Common myeloid progenitor, CD34-positive (primary cell): ENCODE data around the gene HMGA1. TPM values are rescaled to one million over a fixed set of nuclear protein-coding genes. Genes with fewer than 3 reads are reported as not detected.
A peak's percentile ranks its signal among the peaks of the same experiment; 100 is the strongest.

ENCODE experiments used
- CTCF ChIA-PET: fragments of 350-600 bp; sonication (Branson Sonifier 250); formaldehyde crosslinking; loops from one replicate; lab custom pipeline; 2021; ENCODE audit warnings: antibody characterized with exemption; lab: Charles Lee
- POLR2A ChIA-PET: fragments of 350-600 bp; sonication (Branson Sonifier 250); formaldehyde crosslinking; loops from one replicate; lab custom pipeline; 2021; ENCODE audit warnings: antibody characterized with exemption; lab: Charles Lee
- DNase-seq, 3 donors: peaks; one replicate each; pipeline versions ENCODE4 v3.0.0 to v3.0.0-alpha.2; 2013
- H3K27ac ChIP-seq, 2 experiments: 1 replicate in 1 of 2; 2 replicates in 1 of 2; pipeline ENCODE4 v1.7.0; 2013; ENCODE audit warnings: inconsistent platforms in 2 of 2, low read length in 2 of 2, mild to moderate bottlenecking in 2 of 2, low read depth in 1 of 2, moderate library complexity in 1 of 2; ENCODE audit not compliant: severe bottlenecking in 2 of 2, insufficient read depth in 1 of 2, poor library complexity in 1 of 2
- H3K27me3 ChIP-seq, 5 experiments: replicated peaks in 2 of 5; 1 replicate in 3 of 5; 2 replicates in 2 of 5; pipeline versions ENCODE4 v1.6.1 to v1.7.0; 2013; ENCODE audit warnings: low read length in 4 of 5, mild to moderate bottlenecking in 2 of 5, moderate library complexity in 2 of 5, inconsistent platforms in 1 of 5; ENCODE audit not compliant: insufficient read depth in 5 of 5, control insufficient read depth in 4 of 5
- H3K36me3 ChIP-seq, 4 experiments: 1 replicate in 2 of 4; 2 replicates in 2 of 4; pipeline versions ENCODE4 v1.6.1 to v1.7.0; 2013; ENCODE audit warnings: low read length in 3 of 4, control low read depth in 1 of 4, mild to moderate bottlenecking in 1 of 4; ENCODE audit not compliant: control insufficient read depth in 4 of 4, insufficient read depth in 4 of 4
- H3K4me1 ChIP-seq, 4 experiments: 1 replicate in 3 of 4; 2 replicates in 1 of 4; pipeline versions ENCODE4 v1.6.1 to v1.7.1; 2013; ENCODE audit warnings: low read length in 3 of 4, mild to moderate bottlenecking in 3 of 4, control low read depth in 1 of 4, inconsistent platforms in 1 of 4, moderate library complexity in 1 of 4; ENCODE audit not compliant: control insufficient read depth in 4 of 4, insufficient read depth in 4 of 4; ENCODE audit errors: control extremely low read depth in 1 of 4
- H3K4me3 ChIP-seq, 7 experiments: 1 replicate in 4 of 7; 2 replicates in 3 of 7; pipeline versions ENCODE4 v1.5.1 to v1.7.0; 2013; ENCODE audit warnings: mild to moderate bottlenecking in 7 of 7, low read length in 6 of 7, moderate library complexity in 6 of 7, inconsistent platforms in 2 of 7, low read depth in 2 of 7, control low read depth in 1 of 7; ENCODE audit not compliant: insufficient read depth in 4 of 7, control insufficient read depth in 1 of 7; ENCODE audit errors: extremely low read depth in 1 of 7
- H3K9me3 ChIP-seq, 5 experiments: 1 replicate in 4 of 5; 2 replicates in 1 of 5; pipeline versions ENCODE4 v1.6.1 to v1.7.1; 2013; ENCODE audit warnings: low read length in 4 of 5, mild to moderate bottlenecking in 2 of 5, inconsistent platforms in 1 of 5, low read depth in 1 of 5, moderate library complexity in 1 of 5; ENCODE audit not compliant: control insufficient read depth in 4 of 5, insufficient read depth in 2 of 5; ENCODE audit errors: control extremely low read depth in 1 of 5
- WGBS: methylation state at CpG from one replicate; pipeline ENCODE4 v1.1.5; 2013; ENCODE audit not compliant: insufficient coverage; 5-methylcytosine and 5-hydroxymethylcytosine counted together
- polyA plus RNA-seq: library from polyadenylated mRNA; unstranded; fragments of 120-200 nt; gene quantifications from one replicate; pipeline ENCODE4 v1.2.1, GENCODE V29; 2013

The HMGA1 gene, protein sequence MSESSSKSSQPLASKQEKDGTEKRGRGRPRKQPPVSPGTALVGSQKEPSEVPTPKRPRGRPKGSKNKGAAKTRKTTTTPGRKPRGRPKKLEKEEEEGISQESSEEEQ
- 396 TPM for polyA plus RNA-seq

DNA sequence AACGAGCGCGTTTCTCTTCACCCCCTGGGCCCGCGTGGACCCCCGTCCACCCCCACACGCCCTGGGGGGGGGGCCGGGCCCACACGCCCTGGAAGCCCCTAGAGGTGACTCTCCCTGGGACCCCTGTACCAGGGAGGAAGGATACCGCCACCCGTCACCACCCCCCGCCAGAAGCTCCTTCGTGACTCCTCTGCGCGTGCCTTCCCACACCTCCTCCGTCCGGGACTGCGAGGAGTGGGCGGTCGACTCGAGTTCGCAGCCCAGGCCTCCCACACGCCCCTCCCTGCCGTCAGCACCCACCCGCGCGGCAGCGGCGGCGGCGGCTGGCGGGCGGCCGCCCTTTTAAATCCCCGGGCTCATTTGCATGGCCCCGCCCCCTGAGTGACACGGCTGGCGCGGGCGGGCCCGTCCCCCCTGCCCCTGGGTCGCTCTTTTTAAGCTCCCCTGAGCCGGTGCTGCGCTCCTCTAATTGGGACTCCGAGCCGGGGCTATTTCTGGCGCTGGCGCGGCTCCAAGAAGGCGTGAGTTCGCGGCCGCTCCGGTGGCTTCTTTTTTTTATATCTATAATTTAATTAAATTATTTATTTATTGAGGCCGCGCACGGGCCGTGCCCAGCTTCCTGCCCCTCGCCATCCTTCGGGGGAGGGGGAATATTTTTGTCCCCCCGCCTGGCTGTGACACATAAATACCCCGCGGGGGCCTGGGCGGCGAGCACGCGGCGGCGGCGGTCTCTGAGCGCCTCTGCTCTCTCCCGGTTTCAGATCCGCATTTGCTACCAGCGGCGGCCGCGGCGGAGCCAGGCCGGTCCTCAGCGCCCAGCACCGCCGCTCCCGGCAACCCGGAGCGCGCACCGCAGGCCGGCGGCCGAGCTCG is at the start of gene HMGA1:
HMGA1 (plus strand) TSS at position 431 of the 873 bp plus-strand sequence. CDS start 3,908 bp downstream, outside the sequence.
- WGBS, result under 1% methylated on average over 64 of the region's 91 CpGs

DNA sequence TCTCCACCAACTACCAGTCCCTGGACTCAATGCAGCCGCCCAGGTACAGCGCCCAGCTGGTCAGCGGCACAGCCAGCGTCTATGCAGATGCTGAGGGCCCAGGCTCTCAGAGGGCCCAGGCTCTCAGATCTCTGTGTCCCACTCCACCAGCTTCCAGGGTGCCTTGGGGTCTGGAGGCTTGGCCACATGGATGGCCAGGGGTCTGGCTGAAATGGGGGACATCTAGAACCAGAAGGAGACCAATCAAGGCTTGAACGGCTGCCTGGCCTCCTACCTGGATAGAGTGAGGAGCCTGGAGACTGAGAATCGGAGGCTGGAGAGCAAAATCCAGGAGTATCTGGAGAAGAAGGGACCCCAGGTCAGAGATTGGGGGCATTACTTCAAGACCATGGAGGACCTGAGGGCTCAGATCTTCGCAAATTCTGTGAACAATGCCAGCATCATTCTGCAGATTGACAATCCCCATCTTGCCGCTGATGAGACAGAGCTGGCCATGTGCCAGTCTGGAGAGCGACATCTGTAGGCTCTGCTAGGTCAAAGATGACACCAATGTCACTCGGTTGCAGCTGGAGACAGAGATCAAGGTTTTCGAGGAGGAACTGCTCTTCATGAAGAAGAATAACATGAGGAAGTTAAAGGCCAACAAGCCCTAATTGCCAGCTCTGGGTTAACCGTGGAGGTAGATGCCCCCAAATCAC is 46.7 kb upstream of the HMGA1 start:
- peak; percentile 12 to 64 (median 33) for DNase-seq
- Histone ChIP-seq H3K27ac (no peak overlapping the region), H3K4me1 (no peaks in the 10 kb centered on the region), H3K36me3 (no peaks in the 10 kb centered on the region), H3K4me3 (no peak overlapping the region), H3K27me3 (no peaks in the 10 kb centered on the region), H3K9me3 (no peaks in the 10 kb centered on the region)
- ChIA-PET POLR2A (no interaction called here), CTCF (interaction anchor here (1.1 to 1.7 kb wide), 3 partner anchors 7 to 225 kb away, joined by 3 to 6 read pairs (median 5); no protein-coding TSS in a partner anchor)
- WGBS, result 91% methylated on average over 11 of the region's 12 CpGs

More for the DNA sequence above, at the start of gene HMGA1:
- peaks cover 2 to 46% (median 36%) of the 10 kb centered on the region in 4 experiments for H3K4me1 ChIP-seq
- POLR2A ChIA-PET, result interaction anchor here (0.9 to 1.5 kb wide), 7 partner anchors 10 to 190 kb away, joined by 3 to 17 read pairs (median 8); partner anchors contain the start of gene SMIM29
- H3K27me3 ChIP-seq, result no peaks in the 10 kb centered on the region
- DNase-seq, result peak; percentile 91 to 97 (median 95)
- H3K9me3 ChIP-seq, result no peaks in the 10 kb centered on the region
- H3K27ac ChIP-seq, result peak within 1 kb of the TSS; percentile 58 to 87
- H3K4me3 ChIP-seq, result peak within 1 kb of the TSS; percentile 61 to 87 (median 79)
- peaks cover 0 to 23% (median 16%) of the 10 kb centered on the region in 4 experiments for H3K36me3 ChIP-seq
- CTCF ChIA-PET, result interaction anchor here (1.3 to 1.7 kb wide), 2 partner anchors 13 to 178 kb away, joined by 5 to 6 read pairs; no protein-coding TSS in a partner anchor

DNA sequence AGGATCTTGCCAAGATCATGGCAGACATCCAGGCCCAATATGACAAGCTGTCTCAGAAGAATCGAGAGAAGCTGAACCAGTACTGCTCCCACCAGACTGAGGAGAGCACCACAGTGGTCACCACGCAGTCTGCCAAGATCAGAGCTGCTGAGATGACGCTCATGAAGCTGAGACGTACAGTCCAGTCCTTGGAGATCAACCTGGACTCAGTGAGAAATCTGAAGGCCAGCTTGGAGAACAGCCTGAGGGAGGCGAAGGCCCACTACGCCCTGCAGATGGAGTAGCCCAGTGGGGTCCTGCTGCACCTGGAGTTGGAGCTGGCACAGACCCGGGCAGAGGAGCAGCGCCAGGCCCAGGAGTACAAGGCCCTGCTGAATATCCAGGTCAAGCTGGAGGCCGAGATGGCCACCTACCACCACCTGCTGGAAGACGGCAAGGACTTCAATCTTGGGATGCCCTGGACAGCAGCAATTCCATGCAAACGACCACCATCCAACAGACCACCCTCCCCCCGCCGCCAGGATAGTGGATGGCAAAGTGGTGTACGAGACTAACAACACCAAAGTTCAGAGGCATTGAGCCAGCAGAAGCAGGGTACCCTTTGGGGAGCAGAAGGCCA is 46.1 kb upstream of the HMGA1 start:
- Histone ChIP-seq H3K4me1 (no peaks in the 10 kb centered on the region), H3K36me3 (no peaks in the 10 kb centered on the region), H3K4me3 (no peak overlapping the region), H3K27me3 (peaks cover 0 to 1% (median 0%) of the 10 kb centered on the region in 5 experiments), H3K27ac (no peak overlapping the region), H3K9me3 (no peaks in the 10 kb centered on the region)
- CTCF ChIA-PET, result interaction anchor here (1.1 to 1.6 kb wide), 2 partner anchors 8 to 27 kb away, joined by 3 to 6 read pairs; no protein-coding TSS in a partner anchor
- DNase-seq, result no peak
- 96% methylated on average over 13 of the region's 14 CpGs for WGBS
- POLR2A ChIA-PET, result no interaction called here

DNA sequence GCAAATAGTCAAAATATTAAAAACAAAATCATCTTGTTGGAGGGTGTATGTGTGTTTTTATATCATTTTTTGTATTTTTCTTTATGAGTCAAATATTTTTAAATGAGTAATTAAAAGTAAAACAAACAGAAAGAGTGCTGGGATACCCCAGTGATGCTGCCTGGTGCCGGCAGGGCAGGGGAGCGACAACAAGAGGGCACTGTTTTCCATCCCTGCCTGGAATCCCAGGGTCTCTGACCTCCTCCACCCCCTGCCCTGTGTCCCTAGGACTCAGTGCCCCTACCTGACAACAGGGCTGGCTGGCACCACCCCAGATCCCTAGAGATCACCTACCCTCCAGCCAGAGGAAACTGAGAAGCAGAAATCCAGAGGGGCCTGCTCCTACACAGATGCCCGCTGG is 41.9 kb upstream of the HMGA1 start:
- POLR2A ChIA-PET, result no interaction called here
- WGBS, result 93% methylated on average over 3 of the region's 3 CpGs
- no peaks in the 10 kb centered on the region for H3K36me3 ChIP-seq

DNA sequence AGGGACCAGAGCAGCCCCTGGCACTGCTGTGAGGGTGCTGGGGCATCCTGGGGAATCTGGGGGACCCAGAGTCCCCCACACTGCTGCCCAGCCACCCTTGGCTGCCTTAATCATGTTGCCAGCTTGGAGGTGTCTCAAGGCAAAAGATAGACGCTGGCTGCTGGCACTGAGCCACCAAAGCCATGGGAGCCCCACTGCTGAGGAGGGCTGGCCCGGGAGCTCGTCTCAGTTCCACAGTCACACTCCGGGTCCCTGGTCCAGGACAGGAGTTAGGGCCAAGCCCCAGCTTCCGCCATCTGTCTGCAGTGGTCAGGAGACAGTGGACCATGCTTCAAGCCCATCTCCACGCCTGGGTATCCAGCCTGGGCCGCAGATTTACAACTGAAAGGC is 41.0 kb upstream of the HMGA1 start:
- Histone ChIP-seq H3K27me3 (peaks cover 0 to 4% (median 0%) of the 10 kb centered on the region in 5 experiments), H3K9me3 (no peaks in the 10 kb centered on the region), H3K4me1 (peaks cover 0 to 15% (median 10%) of the 10 kb centered on the region in 4 experiments), H3K4me3 (peak overlapping the region in 3 of 7 experiments; percentile 69 to 83 (median 76)), H3K36me3 (no peaks in the 10 kb centered on the region), H3K27ac (no peak overlapping the region)
- no peak for DNase-seq
- 64% methylated on average over 7 of the region's 7 CpGs for WGBS
- POLR2A ChIA-PET, result interaction anchor here (0.8 to 1.9 kb wide), 3 partner anchors 41 to 87 kb away, joined by 3 to 8 read pairs (median 4); partner anchors contain the start of gene HMGA1
- CTCF ChIA-PET, result interaction anchor here (0.9 to 3.6 kb wide), 23 partner anchors 8 to 554 kb away, joined by 3 to 68 read pairs (median 4); partner anchors contain the start of gene SMIM29

More for the DNA sequence above, 41.9 kb upstream of the HMGA1 start:
- Histone ChIP-seq H3K9me3 (no peaks in the 10 kb centered on the region), H3K4me1 (peaks cover 0 to 15% (median 10%) of the 10 kb centered on the region in 4 experiments), H3K4me3 (no peak overlapping the region), H3K27me3 (peaks cover 0 to 4% (median 0%) of the 10 kb centered on the region in 5 experiments), H3K27ac (no peak overlapping the region)
- DNase-seq, result no peak
- CTCF ChIA-PET, result interaction anchor here (1.3 to 3.6 kb wide), 4 partner anchors 31 to 417 kb away, joined by 4 to 68 read pairs (median 7); no protein-coding TSS in a partner anchor
